Measurements from ENCODE around the gene MICU1.

Gene MICU1

DNA sequence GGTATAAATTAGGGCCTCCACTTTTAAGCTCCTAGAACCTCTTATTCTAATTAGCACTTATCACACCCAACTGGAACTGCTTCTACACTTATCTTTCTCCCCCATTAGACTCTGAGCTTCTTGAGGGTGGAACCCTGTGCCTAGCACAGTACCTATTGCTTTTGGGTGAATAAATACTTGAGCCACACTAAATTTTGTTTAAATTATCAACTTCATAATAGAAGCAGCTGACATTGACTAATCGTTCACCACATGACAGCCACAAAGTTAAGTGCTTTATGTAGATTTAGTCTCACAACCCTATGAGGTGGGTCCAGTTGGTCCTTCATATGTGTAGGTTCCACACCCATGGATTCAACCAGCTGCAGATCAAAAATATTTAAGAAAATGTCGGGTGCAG, 235.1 kb downstream of the MICU1 start:
- no peak for DNase-seq

DNA sequence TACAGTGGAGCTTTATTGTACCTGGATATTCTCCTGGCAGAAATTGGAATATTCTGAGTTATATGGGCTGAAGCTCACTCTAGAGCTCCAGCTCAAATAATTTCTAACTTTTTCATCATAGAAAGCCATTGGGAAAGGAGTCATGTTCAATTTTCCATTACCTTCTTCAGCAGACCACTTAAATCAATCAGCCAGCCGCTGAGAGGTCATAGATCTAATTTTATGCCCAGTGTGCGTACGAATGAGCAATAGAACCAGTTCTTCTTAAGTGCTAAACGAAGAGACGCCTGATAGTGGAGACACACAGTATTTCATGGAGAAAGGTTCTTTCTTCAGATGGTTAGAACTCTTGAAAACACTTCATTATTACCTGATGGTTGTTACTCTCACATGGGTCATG, 236.2 kb downstream of the MICU1 start:
- no peak for DNase-seq

DNA sequence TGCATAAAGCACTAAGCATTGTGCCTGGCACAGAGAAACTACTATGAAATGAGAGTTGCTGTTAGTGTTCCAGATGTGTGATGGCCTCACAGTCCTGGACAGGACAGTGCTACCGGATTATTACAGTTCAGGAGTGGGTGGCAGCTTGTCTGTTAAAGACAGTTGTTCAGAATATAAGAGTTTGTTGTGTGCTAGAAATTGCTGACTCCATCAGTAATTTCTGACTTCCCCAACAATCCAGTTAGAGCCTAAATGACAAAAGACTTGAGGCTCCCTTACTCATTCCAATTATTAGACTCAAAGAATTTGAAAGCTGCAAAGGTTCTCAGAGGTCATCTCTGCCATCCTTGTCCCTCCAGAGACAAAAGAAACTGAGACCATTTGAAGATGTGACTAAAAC, 236.9 kb downstream of the MICU1 start:
- DNase-seq = no peak

DNA sequence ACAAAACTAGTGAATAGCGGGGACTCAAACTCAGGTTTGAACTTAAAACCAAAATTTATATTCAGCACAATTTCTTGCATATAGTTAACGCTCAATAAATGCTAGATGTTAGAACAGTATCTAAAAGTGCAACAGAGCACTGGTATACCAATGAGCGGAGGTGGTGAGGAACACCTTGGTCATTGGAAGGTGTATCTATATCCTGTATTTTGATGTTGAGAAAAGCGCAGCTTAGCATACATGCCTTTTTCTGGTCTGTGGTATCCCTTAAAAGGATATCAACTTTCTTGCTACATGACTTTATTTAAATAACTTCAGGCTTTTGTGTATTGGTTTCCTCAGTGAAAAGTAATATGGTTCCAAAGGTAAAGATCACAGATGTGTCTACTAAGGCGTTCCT, 237.8 kb downstream of the MICU1 start:
- no peak for DNase-seq

DNA sequence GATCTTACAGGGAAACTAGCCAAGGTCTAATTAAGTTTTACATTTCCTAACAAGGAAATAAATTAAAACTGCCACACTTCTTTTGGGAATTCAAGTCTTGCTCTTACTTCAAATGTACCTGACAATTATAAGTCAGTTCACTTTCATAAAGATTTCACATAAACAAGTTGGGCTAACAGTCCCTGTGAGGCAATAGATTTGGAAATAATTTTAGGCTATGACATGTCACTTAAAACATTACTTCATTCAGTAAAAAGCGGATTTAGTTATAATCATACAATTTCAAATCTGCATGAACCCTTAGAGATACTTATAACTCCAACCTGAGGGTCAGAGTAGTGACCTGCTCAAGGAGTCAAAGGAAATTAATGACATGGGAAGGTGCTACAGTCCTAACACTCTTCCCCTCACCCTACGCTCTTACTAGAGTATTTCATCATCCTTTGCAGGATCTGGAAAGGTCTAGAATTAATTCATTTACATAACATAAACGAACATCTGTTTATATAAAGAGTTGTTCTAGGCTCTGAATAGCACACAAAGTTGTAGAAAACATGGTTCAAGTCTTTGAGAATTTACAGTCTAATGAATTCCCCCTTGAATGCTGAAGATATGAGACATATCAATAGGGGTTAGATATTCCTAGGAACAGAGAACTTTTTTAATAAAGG, 238.8 kb downstream of the MICU1 start:
- DNase-seq = no peak

DNA sequence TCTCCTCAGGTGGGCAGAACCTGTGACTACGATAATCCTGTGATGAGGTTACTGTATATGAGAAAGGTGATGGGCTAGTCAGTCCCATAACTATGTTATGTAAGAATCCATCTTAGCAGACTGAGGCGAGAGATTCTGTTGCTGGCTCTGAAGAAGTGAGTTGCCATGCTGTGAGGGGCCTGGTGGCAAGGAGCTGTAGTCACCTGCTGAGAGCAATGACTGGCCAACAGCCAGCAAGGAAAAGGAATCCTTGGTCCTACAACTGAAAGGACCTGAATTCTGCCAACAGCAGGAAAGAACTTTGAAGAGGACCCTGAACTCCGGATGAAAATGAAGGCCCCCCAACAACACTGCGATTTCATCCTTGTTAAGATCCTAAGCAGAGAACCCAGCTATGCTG, 240.2 kb downstream of the MICU1 start:
- DNase-seq = no peak

DNA sequence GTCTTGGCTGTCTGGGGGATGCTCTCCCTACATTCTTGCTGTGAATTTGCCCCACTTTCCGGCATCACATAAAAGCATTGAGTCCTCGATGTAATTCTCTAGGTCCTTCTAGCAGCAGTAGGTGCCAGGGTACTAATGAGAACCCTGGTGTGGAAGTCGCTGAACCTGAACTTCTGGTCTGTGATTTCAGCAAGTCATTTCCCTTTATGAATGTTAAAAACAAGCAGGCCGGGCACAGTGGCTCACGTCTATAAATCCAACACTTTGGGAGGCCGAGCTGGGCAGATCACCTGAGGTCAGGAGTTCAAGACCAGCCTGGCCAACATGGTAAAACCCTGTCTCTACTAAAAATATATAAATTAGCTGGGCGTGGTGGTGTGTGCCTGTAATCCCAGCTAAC, 240.9 kb downstream of the MICU1 start:
- DNase-seq = peak in 1 of 56 donors; percentile 2

DNA sequence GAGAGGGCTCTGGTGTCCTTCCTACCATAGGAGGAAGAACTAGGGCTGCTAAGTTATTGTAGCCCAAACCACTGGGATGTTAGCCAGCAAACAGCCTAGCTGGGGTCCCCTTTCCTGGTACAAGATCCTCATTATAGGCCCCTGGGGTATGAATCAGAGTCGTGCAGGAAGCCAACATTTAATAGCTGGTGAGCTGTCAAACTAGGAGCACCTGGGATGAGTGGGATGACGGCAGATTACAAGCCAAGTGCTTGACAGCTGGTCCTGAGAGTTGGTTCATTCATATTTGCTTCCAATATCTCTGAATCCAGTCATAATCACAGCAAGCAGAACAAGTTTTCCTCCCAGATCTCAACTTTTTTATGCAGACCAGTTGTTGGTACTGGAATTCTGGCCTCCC, 246.1 kb downstream of the MICU1 start:
- DNase-seq = no peak

DNA sequence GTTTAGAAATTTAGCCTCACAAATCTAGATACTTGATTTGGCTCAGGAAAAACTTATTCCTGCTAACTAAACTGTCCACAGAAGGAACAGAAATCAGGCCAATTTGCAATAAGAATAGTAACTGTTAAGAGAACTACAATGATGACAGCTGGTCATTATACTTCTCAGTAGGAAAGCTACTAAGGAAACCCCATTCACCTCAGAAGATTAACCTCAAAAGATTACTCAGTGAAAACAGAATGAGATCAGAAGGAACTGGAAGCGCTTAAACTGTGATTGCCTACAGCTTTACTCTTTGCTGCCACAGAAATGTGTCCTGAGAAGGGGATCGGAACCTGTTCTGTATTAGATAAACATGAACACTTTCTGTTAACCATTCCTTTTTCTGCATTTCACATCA, 246.8 kb downstream of the MICU1 start:
- no peak for DNase-seq

DNA sequence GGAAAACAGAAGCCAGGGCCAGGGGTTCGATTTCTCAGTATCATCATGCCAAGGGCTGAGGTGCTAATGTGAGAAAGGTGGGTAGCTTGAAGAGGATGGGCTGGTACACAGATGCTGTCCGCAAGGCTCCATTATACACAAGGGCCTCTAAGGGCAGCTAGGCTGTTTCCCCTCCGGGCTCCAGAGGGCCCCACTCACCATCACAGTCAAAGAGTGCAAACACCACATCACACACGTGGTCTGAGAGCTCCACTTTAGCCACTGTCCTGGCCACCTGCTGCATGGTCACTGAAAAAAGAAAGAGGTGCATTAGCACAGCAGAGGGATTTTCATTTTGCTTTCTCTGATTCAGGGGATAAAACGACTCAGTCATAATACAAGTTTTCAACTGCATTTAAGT, 250.3 kb downstream of the MICU1 start:
- peak in 41 of 56 donors; percentile 1 to 65 (median 20) for DNase-seq

DNA sequence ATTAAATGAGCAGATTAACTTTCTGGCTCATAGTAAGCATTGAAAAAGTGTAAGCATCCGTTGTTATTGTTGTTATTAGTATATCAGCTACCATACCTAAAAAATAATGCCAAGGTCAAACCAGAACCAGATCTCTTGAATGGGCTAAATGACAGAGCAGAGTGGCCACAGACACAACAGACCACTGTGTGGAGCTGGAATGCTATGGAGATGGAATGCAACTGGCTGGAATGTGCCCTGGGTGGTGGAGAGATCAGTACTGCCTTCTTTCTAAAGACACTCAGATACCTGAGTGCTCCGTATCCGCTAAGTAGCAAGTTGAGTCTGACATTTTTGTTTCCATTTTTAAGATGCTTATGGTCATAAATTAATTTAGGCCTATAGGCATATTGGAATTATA, 250.7 kb downstream of the MICU1 start:
- DNase-seq = peak in 19 of 56 donors; percentile 2 to 38 (median 14)

DNA sequence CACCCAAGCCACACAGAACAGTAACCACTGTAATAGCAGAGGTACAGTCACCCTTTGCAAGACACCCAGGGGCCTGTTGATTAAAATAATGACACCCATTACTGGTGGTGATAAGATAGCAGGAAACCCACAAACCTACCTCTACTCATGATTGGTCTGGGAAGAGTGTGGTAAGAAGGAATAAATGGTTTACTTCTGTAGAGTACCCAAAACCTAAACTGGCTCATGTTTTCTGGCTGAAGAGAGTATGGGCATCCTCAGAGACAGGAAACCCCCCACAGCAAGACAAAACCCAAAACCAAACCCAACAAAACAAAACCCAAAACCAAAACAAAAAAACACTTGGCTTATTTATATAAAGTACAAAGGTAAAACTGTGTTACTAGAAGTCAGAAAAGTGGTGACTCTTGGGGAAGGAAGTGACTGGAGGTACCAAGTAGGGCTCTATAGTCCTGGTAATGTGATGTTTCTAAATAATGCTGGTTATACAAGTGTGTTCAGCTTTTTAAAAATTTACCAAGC, 255.6 kb downstream of the MICU1 start:
- no peak for DNase-seq

DNA sequence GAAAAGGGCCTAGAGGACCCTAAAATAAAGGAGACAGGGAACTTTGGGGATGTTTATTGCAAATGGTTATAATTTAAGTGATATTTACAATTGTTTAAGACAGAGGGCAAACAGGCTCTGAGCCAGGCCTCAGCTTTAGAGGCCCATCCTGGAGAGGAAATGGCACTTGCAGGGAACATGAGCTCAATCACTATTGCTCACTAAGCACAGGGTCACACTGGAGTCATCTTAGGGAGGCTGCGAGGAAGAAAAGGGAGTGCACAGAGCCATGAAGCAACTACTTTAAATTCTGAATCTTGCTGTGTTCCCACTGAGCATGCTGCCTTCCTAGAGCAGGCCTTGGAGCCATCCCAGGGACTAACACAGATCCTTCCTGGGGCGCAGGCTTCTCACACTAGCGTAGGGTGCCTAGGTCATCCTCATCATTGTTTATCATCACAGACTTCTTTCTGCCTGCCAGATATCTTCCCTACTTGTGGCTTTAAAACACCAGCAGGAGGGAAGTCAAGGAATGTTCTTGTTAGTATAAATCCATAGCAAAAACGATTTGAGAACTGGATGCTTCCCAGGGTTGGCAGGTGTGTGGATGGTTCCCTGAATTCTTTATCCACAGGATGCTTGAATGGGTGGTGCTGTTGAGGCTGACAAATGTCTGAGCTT, 258.4 kb downstream of the MICU1 start:
- DNase-seq = no peak

DNA sequence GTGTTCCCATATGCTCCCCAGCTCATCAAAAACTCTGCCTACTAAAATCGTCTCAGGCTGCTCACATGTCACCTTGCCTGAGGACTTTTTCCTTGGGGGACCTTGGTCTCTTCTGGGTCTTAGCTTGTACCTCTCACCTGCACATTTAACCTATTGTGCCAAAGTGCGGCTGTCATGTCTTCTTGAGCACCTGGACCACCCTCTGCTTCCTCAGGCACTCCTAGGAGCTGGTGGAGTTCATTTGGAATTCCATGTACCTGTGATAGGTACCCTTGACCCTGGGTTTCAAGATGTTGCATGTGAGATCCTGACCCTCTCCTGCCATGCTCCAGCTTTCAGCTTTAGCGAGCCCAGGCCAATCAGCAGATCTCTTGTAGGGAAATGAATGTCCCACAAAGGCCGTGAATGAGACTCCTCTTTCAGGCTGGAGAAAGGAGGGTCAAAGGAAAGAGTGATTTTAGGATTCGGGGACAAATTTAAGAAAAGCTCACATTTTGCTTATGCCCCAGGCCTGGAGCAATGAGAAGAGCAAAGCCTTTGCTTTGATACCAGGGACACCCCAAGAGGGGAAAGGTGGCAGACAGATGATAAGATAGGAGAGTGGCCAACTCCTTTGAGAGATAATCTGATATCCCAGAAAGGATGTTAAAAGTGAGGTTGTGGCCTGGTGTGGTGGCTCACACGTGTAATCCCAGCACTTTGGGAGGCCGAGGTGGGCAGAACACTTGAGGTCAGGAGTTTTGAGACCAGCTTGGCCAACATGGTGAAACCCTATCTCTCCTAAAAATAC, 260.6 kb downstream of the MICU1 start:
- no peak for DNase-seq

DNA sequence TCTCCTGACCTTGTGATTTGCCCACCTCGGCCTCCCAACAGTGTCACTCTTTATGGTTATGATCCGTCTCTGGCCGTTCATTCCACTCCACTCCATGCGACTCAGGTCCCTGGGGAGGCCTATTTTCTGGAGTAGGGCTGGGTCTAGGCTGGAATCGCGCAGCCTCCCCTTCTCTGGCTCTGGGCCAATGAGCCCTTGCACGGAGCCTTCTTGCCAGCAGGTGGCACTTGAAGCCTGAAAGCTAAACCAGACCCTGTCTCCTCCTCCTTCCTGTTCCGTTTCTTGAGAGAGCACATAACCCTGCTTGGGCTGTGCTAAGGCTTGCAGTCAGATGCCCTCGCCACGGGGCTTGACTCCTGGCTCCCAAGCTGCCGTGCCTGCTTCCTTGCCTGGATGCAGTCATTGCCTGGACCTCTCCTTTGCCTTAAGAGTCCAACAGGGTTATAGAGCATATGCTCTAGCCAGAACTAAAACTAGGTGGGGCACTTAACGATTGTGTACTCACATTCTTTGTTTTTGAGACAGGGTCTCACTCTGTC, 261.6 kb downstream of the MICU1 start:
- peak in 54 of 56 donors; percentile 16 to 90 (median 66) for DNase-seq

DNA sequence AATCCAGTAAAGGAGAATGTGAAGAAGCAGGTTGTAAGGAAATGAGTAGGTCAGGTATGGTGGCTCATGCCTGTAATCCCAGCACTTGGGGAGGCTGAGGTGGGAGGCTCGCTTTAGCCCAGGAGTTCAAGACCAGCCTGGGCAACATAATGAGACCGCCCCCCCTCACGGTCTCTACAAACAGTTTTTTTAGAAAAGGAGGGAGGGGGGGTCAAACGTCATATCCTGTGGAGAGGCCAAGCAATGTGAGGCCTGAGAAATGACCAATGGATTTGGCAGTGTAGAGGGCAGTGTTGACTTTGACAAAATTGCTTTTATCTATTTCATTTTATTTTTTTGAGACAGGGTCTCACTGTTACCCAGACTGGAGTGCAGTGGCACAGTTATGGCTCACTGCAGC, 268.9 kb downstream of the MICU1 start:
- no peak for DNase-seq

DNA sequence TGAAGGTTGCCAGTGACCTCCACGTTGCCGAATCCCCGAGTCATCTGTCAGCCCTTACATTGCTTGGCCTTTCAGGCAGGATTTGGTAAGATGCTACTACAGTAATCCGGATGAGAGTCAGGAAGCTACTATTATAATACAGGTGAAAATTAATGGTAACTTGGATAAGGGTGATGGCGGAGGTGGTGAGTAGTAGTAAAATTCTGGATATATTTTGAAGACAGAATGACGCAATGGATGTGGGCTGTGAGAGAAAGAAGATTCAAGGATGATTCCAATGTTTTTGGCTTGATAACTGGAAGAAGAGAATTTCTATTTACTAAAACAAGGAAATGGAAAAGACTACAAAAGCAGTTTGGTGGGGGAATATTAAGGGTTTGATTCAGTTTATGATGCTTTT, 269.8 kb downstream of the MICU1 start:
- peak in 1 of 56 donors; percentile 11 for DNase-seq

DNA sequence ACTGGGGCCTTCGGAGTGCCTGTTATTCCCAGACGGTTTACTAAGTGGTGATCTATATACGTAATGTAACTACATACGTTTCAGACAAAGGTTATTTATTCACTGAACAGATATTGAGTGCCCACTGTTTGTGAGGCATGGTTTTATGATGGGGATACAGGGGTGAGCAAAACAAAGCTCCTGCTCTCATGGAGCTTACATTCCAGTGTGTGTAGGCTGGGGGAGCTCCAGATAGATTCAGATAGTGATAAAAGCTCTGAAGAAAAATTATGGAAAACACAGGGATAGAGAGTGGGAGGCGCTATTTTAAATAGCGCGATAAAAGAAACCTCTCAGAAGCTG, 270.7 kb downstream of the MICU1 start:
- no peak for DNase-seq

DNA sequence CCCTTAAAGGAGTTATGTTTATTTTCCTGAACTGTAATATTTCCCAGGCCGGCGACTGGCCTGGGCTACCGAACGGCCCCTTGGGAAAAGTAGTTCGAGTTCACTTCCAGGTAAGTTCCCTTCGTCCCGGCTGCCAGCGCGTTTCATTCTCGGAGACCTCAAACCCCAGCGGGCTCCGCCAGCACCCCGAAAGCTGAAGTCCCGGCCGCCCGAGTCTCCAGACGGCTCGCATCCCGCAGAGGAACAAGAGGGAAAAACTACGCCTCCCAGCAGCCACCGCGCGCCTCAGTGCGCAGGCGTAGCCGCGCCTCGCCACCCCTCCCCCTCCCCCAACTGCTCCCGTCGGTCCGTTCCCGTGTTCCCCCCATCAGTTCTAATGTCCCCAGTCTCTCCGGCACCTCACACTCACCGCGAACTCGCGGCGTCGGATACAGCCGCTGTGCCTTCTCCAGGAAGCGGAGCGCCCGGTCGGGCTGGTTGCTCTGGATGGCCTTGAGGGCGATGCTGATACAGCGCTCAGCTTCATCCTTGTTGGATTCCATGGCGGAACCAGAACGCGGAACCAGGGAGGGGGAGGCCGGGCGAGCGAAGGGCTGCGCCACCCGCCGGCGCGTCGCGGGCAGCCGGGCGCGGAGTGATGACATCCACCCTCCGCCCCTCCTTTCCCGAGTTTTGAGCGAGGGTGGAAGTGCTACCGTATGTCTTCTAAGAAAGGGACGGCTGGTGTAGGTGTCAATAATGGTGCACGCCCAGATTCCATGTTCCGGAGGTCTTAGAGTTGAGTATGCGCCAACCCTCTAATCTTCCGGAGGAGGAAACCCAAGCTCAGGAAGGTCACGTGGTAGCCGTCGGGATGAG, 271.3 kb downstream of the MICU1 start, which contains the start of gene DNAJB12:
TSS of gene DNAJB12 (minus strand) at position 564 of the 858 bp plus-strand sequence. CDS start at position 542, 22 bp downstream.
- DNase-seq = peak; percentile 60 to 100 (median 94)

DNA sequence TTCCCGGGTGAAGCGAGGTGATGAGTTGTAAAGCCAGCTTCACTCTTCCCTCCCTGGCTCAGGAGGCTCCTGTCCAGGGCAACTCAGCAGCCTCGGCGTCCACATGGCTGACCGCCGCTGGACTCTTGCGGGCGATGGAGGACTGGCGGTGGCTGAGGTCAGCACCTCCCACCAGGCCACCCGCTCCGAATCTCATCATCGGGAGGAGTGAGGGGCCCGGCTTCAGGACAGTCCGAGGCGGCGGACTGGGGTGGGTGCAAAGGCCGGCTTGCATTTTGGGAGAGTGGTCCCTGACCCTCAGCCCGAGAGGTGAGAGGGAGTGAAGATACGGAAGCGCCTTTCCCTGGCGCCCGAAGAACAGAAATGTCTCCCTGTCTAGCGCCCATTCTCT, 271.9 kb downstream of the MICU1 start:
- peak in 9 of 56 donors; percentile 39 to 72 (median 59) for DNase-seq

All from nucleus accumbens (tissue), 56 donors.